ENCODE data around the gene PEBP1.
A peak's percentile ranks its signal among the peaks of the same experiment; 100 is the strongest.

The PEBP1 gene

DNA sequence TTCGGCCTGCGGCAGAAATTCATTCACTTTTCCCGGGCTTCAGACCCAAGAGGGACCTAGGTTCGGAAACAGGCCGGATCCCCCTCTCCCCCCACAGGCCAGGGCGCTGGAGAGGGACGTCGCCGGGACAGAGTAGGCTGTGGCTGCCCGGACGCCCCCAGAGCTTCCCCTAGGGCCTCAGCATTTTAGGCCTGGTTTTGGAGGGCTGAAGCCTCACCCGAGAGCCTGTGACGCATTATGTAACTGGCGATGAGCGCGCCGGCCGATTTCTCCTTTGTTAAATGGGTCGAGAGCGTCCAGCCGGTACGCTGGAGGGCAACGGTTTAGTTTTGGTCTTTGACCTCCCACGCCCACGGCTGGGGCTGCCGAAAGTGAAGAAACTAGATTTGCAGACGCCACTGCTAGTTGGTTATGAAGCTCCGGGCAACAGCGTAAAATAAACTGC, 657 bp downstream of the PEBP1 start:
- peak; percentile 4 for DNase-seq (ENCODE audit: low read depth)

DNA sequence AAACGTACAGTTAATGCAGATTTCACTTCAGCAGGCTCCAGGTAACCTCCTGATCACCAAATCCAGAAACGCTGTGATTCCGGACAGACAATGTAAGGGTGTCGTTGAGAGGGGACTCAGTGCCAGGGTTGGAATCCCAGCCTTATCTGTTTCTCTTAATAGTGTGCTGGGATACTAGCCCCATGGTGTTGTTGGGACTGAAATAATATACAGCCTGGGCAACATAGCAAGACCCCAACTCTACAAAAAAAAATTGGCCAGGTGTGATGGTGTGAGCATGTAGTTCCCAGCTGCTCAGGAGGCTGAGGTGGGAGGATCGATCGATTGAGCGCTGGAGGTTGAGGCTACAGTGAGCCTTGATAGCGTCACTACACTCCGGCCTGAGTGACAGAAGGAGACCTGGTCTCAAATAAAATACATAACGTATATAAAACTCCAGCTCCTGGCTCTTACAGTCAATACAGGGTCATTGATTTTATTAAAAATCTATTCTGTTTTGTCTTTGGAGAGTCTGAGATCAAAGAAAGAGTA, 1.3 kb downstream of the PEBP1 start:
- DNase-seq (ENCODE audit: low read depth) = no peak

DNA sequence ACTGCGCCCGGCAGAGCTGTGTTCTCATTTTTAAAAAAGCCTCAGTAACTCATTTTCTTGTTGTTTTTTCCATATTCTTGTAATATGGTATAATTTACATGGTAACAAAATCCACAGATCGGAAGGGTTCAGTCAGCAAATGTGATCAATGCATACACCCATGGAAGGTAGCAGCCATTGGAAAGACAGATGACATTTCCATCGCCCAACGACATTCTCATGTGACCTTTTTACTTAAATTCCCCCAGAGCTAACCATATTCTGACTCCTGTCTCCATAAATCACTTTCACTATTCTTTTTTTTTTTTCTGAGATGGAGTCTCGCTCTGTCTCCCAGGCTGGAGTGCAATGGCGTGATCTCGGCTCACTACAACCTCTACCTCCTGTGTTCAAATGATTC, 4.9 kb downstream of the PEBP1 start:
- no peak for DNase-seq (ENCODE audit: low read depth)

DNA sequence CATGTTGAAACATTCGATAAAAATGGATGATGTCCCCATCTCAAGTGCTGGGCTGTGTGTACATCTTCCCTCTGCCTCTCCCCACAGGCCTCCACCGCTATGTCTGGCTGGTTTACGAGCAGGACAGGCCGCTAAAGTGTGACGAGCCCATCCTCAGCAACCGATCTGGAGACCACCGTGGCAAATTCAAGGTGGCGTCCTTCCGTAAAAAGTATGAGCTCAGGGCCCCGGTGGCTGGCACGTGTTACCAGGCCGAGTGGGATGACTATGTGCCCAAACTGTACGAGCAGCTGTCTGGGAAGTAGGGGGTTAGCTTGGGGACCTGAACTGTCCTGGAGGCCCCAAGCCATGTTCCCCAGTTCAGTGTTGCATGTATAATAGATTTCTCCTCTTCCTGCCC, 8.6 kb downstream of the PEBP1 start:
- DNase-seq (ENCODE audit: low read depth) = no peak

DNA sequence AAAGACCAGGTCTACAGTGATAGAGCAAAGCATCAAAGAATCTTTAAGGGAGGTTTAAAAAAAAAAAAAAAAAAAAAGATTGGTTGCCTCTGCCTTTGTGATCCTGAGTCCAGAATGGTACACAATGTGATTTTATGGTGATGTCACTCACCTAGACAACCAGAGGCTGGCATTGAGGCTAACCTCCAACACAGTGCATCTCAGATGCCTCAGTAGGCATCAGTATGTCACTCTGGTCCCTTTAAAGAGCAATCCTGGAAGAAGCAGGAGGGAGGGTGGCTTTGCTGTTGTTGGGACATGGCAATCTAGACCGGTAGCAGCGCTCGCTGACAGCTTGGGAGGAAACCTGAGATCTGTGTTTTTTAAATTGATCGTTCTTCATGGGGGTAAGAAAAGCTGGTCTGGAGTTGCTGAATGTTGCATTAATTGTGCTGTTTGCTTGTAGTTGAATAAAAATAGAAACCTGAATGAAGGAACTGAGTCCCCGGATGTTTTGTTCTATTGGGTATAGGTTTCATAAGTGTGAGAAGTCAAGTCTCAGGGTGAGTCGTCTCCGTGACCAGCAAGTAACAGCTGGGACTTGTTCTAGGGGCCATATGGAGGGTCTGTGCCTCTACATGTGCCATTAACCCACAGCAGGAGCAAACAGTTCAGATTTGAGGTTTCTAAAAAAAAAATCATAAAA, 9.3 kb downstream of the PEBP1 start:
- no peak for DNase-seq (ENCODE audit: low read depth)

DNA sequence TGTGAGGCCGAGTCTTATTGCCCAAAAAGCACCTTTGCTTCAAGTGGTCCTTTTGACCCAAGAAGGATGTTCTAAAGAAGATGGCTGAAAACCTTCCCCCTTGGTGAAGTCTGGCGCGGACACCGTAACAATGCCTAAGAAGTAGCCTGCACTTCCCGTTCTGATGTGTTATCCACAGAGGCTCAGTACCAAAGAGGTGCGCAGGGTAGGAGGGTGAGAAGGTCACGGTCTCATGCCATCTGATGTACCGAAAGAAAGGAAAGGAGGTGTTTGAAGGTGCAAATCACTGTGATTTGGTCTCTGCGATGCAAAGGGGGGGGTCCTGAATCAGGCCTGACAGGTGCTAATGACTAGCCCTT, 9.9 kb downstream of the PEBP1 start:
- no peak for DNase-seq (ENCODE audit: low read depth)

DNA sequence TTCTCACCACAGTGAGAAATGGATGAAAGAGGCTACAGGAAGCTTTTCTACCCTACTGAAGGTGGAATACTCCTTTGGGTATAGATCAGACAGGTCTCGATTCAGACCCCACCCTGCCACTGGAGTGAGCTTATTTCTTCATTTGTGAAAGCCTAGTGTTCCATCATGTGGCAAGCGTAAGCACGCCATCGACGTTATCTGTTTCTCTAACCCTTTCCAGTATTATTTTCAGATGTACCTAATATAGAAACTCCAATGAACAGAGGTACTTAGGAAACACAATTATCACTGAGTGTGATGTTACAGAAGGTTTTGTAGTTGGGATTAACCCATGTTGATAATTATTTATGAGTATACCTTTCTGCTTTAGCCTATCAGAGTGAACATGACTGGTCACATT, 12.4 kb downstream of the PEBP1 start:
- no peak for DNase-seq (ENCODE audit: low read depth)

DNA sequence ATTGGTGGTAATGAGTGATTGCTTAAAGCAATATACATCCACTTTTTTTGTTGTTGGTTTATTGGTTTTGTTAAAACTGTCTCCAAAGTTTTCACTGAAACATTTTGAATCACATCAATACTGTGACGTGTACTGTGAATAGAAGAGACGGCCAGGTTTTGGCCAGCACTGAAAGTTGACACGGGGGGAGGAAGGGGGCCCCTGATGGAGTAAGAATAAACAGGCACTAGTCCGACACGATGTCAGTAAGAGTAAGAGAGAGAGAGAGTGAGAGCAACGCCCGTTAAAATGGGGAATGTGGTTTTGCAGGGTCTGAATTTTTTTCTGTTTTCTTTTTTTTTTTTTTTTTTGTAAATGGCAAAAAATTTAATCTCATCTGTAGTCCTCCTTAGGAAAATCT, 14.7 kb downstream of the PEBP1 start:
- DNase-seq (ENCODE audit: low read depth) = no peak

DNA sequence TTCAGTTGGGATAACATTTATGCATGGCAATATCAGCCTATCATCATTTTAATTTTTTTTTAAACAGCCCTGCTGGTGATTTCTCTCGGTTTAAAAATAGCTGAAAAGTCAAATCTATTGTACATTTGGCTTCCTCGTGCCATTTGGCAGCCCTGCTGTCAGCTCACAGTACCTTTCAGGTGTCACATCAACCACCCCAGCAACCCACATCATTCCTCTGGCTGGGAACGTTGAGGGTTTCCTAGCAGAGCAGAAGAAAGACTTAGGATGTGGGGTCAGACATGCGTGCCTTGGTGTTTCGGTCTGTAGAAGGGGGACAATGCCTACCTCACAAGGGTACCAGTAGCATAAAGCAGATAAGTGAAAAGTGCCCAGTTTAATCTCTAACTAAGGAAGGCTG, 15.8 kb downstream of the PEBP1 start:
- DNase-seq (ENCODE audit: low read depth) = no peak

DNA sequence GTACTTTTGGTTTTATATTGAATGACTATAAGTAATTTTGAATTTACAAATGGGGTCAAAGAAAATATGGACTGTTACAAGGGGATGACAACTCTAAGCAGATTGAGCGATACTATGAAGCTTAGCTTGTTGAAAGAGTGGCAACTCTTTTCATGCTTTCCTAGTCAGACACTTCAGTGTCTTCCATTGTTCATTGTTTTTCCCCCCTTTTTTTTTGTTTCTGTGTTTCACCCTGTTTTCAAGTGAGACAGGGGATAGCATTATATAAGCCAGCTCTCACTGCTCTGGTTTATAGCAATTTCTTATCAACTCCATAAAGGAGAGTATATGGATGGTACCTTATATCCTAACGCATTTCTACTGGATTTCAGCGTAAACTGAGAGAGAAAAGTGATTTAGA, 24.6 kb downstream of the PEBP1 start:
- DNase-seq (ENCODE audit: low read depth) = no peak

DNA sequence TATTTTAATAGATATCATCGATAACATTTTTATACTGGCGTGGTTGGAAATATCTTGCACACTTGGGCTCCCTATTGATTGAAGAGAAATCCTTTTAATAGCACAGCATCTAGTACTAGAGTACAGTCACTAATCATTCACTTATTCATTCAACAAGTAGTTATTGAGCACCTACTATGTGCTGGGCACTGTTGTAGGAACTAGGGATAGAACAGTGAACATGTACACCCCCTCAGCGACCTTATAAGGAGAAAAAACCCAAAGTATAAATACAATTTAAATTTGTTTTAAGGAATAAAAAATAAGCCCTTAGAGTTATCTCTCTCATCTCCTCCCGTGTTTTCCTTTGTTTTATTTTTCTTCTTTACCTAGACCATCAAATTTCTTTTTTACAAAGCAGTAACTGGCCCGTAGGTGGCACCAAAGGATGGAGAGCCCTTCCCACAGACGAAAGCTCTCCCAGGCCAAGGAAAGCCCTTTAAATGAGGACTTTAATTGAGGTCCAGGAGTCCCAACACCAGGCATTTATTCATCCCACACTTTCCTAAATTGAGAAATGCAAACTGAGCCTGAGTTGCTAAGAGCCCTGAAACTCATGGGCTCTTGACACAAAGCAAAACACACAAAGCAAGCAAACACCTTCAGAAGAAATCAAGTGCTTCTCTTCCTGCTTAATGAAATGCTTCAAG, 29.0 kb downstream of the PEBP1 start:
- no peak for DNase-seq (ENCODE audit: low read depth)

DNA sequence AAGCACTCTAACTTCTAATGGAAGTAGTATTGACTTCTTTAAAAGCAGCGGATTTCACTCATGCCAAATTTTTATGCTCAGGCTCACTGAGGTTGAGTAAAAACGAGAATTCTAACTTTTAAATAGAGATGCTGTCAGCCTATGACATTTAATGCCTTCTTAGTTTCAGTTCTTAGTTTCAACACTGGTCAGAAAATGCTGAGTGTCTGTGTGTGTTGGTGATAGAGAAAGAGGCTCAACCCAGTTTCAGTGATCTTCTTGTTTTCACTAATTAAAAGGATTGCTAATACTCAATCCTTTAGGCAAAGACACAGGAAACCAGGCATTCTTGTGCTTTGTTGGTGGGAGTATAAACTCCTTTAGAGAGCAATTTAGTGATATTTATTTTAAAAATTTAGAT, 31.0 kb downstream of the PEBP1 start:
- DNase-seq (ENCODE audit: low read depth) = no peak

DNA sequence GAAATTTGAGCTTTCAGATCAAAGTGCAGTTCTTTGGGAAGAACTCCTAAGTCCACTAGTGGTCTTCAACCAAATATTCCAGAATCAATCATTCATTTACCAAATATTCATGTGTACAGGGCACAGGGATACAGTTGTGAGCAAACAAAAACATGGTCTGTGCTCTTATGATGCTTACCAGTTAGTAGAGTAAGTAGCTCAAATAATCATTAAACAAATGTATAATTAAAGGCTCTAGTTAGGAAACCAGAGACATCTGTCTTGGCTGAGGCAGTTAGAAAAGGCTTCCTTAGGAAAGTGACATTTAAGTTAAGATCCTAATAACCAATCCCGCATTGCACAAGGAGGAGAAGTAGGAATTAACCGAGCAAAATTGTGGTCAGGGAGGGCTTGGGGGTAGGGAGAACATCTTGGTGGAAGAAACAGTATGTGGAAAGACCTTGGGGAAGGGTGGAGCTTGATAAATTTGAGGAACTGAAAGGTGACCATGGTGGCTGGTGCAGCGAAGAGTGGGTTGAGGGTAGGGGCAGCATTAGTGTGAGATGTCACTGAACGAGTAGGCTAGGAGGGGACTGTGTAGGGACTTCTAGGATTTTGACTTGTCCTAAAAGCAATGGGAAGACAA, 40.0 kb downstream of the PEBP1 start:
- no peak for DNase-seq (ENCODE audit: low read depth)

DNA sequence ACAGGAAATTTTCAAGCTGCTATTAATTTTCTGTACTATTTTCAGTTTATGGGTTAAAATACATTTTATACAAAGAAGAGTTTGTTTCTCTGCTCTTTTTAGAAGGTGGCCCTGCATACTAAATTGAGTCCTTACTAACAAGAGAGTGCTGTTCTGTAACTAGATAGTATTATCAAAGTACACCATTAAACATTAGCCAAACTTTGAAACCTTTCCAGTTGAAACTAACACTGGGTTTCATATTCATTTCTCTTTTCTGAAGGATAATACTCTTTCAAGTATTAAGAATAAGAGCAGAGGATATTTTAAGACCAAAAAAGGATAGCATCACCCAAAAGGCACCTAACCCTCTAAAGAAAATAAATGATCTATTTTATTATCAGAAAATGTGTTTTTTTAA, 47.2 kb downstream of the PEBP1 start:
- no peak for DNase-seq (ENCODE audit: low read depth)

DNA sequence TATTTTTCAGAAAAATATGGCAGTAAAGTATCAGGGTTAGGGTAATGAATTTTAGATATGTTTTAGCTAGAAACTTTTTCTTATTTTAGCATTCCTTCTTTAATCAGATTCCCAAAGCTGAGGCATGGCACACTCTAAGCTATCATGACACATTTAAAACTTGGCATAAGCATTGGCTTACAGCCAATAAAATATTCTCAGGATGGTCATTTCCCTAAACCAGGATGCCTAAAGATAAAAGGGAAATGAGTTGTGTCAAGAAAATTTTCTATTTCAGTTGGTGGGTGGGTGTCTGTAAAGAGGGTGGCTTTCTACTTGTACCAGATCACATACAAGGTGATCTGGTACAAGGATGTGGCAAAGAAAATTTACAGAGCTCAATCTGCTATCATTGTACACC, 47.8 kb downstream of the PEBP1 start:
- DNase-seq (ENCODE audit: low read depth) = no peak

DNA sequence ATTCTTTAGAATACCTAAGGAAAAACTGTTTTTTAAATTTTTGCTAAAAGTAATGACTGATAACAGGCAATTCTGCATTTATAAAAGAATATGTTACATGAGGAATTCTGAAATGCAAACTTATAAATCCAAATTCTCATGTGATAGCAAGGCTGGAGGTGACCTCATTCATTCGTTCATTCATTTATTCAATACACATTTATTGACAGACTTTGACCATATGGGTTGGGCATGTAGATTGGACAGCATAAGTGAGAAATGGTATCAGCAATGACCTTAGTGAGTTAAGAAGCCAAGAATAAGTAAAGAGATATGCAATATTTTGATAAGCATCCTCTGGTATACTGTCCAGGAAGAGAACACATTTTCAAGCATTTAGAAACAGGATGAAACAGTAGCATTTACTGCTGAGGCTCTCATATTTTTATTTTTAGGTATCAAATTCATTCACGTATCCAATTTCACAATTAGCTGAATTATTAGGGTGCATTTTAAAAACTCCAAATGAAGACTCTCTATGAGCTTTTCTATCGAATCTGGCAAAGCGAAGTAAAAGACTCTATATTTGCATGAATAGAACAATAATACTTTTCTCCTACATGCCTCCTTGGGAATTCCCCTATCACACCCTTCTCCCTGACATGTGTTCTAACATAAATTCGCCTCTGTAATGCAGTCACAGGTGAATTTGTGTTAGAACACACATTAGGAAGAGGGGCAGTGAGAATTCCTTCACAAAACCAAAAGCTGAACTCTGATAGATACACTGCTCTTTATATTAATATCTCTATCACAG, 49.9 kb downstream of the PEBP1 start:
- no peak for DNase-seq (ENCODE audit: low read depth)

DNA sequence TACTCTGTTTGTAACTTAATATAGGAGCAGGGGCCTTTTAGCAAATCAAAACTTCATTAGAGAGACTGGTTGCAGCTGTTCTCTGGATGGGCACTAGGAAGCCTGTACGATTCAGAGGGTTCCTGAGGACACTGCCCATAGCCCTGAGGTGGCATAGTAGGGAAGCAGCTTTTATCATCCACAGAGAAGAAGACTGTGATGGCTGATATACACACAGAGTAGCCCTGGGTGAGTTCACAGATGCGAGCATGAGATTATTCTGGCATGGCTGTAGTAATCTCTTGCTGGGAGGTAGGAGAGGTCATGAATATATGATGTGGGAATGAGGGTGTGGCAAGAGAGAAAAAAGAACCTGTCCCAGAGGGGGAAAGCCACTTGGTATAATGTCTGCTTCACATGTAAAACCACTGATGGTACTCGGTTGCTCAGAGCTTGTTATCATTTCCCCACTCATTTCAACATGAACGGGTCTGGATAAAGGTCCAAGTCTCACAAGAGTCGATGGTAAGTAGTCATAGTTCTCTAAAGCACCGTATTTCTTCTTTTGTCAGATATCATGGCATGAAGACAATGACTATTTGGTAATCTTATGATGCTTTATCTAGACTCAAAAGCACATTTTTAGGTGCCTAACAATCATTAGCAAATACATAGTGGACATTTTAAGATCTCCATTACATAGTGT, 52.0 kb downstream of the PEBP1 start:
- DNase-seq (ENCODE audit: low read depth) = no peak

DNA sequence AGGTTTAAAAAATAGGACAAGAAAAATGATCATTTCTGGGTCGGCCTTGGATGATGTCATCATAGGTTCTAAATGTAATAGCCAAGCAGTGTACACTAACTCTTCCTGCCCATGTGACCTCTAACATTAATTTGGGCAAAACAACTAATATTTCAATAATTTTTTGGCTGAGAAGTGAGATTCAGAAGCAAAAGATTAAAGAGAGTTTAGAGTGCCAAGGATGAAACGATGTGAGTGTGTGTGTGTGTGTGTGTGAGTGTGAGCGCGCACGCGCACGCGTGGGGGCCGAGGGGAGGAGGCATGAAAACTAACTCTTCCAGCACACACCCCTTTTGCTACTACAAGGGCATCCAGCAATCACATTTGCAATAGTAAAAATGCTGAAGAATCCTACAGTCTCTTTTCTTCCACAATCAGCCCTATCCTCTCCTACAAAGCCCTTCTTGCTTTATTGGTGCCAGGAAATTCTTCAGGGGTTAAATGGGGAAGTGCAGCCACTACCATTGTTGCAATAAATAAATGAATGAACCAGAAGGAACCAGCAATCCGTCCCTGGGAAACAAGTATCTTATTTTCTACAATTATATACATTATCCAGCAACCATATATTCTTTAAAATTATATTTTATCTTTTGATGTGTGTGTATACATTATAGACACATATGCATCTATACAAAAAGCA, 52.9 kb downstream of the PEBP1 start:
- DNase-seq (ENCODE audit: low read depth) = no peak

DNA sequence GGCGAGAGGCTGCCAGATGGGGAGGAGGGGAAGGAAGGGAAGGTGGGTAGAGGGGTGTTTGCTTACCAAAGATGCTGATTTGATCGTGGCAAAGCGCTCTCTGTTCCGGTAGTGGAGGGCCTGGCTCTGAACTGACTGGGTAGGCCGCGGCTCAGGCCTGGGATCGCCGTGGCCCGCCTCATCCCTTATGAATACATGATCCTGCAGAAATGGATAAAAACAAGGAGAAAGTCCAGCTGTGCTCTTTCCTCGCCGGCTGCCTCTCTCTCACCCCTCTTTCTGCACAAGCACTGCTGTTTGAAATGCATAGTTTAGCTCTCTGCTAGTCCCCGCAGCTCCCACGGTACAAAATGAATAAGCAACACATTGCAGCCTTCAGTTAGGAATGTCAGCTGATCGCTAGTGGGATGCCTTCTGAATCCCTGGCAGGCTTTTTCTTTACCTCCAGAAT, 53.8 kb downstream of the PEBP1 start:
- no peak for DNase-seq (ENCODE audit: low read depth)

DNA sequence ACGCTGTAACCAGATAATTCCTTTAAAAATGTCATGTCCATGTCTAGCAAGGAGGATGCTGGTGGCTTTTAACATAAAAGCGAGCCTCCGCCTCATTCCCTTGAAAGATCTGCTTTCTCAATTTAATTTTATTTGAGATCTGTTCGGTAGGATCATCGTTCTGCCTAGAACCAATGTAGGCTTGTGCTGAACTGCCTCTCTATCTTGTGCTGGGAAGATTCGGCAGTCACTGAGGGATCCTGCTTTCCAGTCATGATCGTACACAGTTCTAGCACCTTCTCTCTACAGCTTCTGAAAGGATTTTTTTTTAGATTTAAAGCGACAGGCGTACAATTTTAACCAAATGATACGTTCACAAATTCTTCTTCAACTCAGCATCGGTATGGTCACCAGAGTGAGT, 54.3 kb downstream of the PEBP1 start:
- DNase-seq (ENCODE audit: low read depth) = peak; percentile 10

DNA sequence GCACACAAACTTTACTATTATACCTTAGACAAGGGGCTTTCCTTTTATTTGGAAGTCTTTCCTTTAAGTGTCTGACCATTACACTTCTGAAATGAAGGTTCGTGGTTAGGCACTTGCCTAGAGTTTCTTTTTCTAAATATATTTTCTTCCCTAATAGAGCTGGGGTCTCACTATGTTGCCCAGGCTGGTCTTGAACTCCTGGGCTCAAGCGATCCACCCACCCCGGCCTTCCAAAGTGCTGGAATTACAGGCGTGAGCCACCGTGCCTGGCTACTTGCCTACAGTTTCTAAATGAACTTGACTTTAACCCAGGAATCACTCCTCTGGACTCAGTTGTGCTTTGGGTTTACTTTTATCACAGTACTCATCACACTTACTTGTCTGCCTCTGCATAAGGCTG, 57.6 kb downstream of the PEBP1 start:
- DNase-seq (ENCODE audit: low read depth) = no peak

All from GM04503 (cell line).